HG03439 (cell line): ENCODE data around the gene BRSK2.

Experiments used
- ATAC-seq: cut with Tn5 transposase; IDR thresholded peaks from one replicate; pipeline ENCODE4 v1.9.1; 2021; ENCODE audit warnings: mild to moderate bottlenecking, moderate library complexity; ENCODE audit not compliant: unreplicated experiment

The BRSK2 gene

GRCh38 chr11:1448882-1449281, 59.1 kb downstream of the BRSK2 start:
- no peak for ATAC-seq

GRCh38 chr11:1449490-1450243, 59.9 kb downstream of the BRSK2 start:
- no peak for ATAC-seq

- ATAC-seq = no peak
Observed at GRCh38 chr11:1450344-1450875, 60.7 kb downstream of the BRSK2 start.

- no peak for ATAC-seq
Observed at GRCh38 chr11:1450949-1451710, 61.4 kb downstream of the BRSK2 start.

- ATAC-seq = no peak
Observed at GRCh38 chr11:1451781-1452470, 62.2 kb downstream of the BRSK2 start.

GRCh38 chr11:1452744-1453143, 63.0 kb downstream of the BRSK2 start:
- no peak for ATAC-seq

GRCh38 chr11:1453611-1454034, 63.9 kb downstream of the BRSK2 start:
- ATAC-seq = peak; percentile 57

GRCh38 chr11:1454576-1454975, 64.8 kb downstream of the BRSK2 start:
- no peak for ATAC-seq

- ATAC-seq = no peak
Observed at GRCh38 chr11:1455032-1455762, 65.5 kb downstream of the BRSK2 start.

GRCh38 chr11:1455763-1456060, 66.0 kb downstream of the BRSK2 start:
- ATAC-seq = no peak

GRCh38 chr11:1456176-1456575, 66.4 kb downstream of the BRSK2 start:
- ATAC-seq = no peak

- ATAC-seq = no peak
Observed at GRCh38 chr11:1456596-1457325, 67.0 kb downstream of the BRSK2 start.

- ATAC-seq = no peak
Observed at GRCh38 chr11:1457326-1457680, 67.6 kb downstream of the BRSK2 start.

- no peak for ATAC-seq
Observed at GRCh38 chr11:1457856-1458255, 68.1 kb downstream of the BRSK2 start.

- no peak for ATAC-seq
Observed at GRCh38 chr11:1458340-1459218, 68.8 kb downstream of the BRSK2 start.

GRCh38 chr11:1459219-1459575, 69.5 kb downstream of the BRSK2 start:
- ATAC-seq = no peak

- ATAC-seq = no peak
Observed at GRCh38 chr11:1459764-1460395, 70.1 kb downstream of the BRSK2 start.

GRCh38 chr11:1460396-1460985, 70.8 kb downstream of the BRSK2 start:
- ATAC-seq = no peak
